GM23248 (cell line): Measurements from ENCODE around the gene MPV17L2. TPM values are rescaled to one million over a fixed set of nuclear protein-coding genes. Genes with fewer than 3 reads are reported as not detected.

ENCODE experiments used
- DNase-seq: peaks from one replicate; pipeline ENCODE4 v3.0.0-alpha.2; 2015
- H2AFZ ChIP-seq: fragments of 200-600 bp; sonication (generic); 2 replicates; pipeline ENCODE4 v1.6.1; 2016; ENCODE audit warnings: antibody characterized with exemption
- H3F3A ChIP-seq: fragments of 200-600 bp; sonication (generic); 2 replicates; pipeline ENCODE4 v1.6.1; 2016; ENCODE audit warnings: mild to moderate bottlenecking, antibody characterized with exemption, mixed run types; ENCODE audit not compliant: insufficient read depth
- H3K27ac ChIP-seq: fragments of 200-600 bp; sonication (generic); 2 replicates; pipeline ENCODE4 v1.5.1; 2016; ENCODE audit warnings: mild to moderate bottlenecking
- H3K27me3 ChIP-seq: fragments of 200-600 bp; sonication (generic); replicated peaks from 2 replicates; pipeline ENCODE4 v1.6.1; 2016; ENCODE audit warnings: mild to moderate bottlenecking; ENCODE audit not compliant: insufficient read depth
- H3K36me3 ChIP-seq: fragments of 200-600 bp; sonication (generic); 2 replicates; pipeline ENCODE4 v1.6.1; 2016; ENCODE audit warnings: low read depth, mild to moderate bottlenecking
- H3K4me1 ChIP-seq: fragments of 200-600 bp; sonication (generic); 2 replicates; pipeline ENCODE4 v1.6.1; 2016; ENCODE audit warnings: mild to moderate bottlenecking; ENCODE audit not compliant: insufficient read depth
- H3K4me2 ChIP-seq: fragments of 200-600 bp; sonication (generic); one replicate; pipeline ENCODE4 v1.6.1; 2016; ENCODE audit warnings: mild to moderate bottlenecking; ENCODE audit not compliant: unreplicated experiment
- H3K4me3 ChIP-seq: fragments of 200-600 bp; sonication (generic); 2 replicates; pipeline ENCODE4 v1.5.1; 2016; ENCODE audit warnings: mild to moderate bottlenecking
- H3K79me2 ChIP-seq: fragments of 200-600 bp; sonication (generic); 2 replicates; pipeline ENCODE4 v1.6.1; 2016; ENCODE audit warnings: mild to moderate bottlenecking; ENCODE audit not compliant: insufficient read depth
- H3K9ac ChIP-seq: fragments of 200-600 bp; sonication (generic); 2 replicates; pipeline ENCODE4 v1.6.1; 2016; ENCODE audit warnings: mild to moderate bottlenecking
- H3K9me2 ChIP-seq: fragments of 200-600 bp; sonication (generic); 2 replicates; pipeline ENCODE4 v1.6.1; 2016; ENCODE audit warnings: mixed run types, mild to moderate bottlenecking, moderate library complexity; ENCODE audit not compliant: insufficient read depth
- H3K9me3 ChIP-seq: fragments of 200-600 bp; sonication (generic); one replicate; pipeline ENCODE4 v1.6.1; 2017; ENCODE audit warnings: low read depth
- H4K20me1 ChIP-seq: fragments of 200-600 bp; sonication (generic); 2 replicates; pipeline ENCODE4 v1.6.0; 2016; ENCODE audit not compliant: insufficient read depth
- EZH2 ChIP-seq: fragments of 200-600 bp; sonication (generic); IDR thresholded peaks from 2 replicates; pipeline ENCODE4 v1.6.1; 2018; ENCODE audit warnings: antibody characterized with exemption, mild to moderate bottlenecking; ENCODE audit not compliant: insufficient read depth, poor library complexity, severe bottlenecking
- EZH2phosphoT487 ChIP-seq: fragments of 200-600 bp; sonication (generic); IDR thresholded peaks from 2 replicates; pipeline ENCODE4 v1.6.1; 2018; ENCODE audit warnings: antibody characterized with exemption, moderate library complexity, mild to moderate bottlenecking, low read depth; ENCODE audit not compliant: insufficient read depth
- WGBS, 2 experiments: methylation state at CpG; one replicate each; pipeline ENCODE4 v1.1.6; 2015 to 2017; ENCODE audit warnings: low lambda C conversion rate in 2 of 2, low coverage in 1 of 2; ENCODE audit errors: missing lambda C conversion rate in 2 of 2; 5-methylcytosine and 5-hydroxymethylcytosine counted together
- in situ Hi-C: fragments of 300-500 bp; cut with MboI; formaldehyde crosslinking; loops from 2 replicates; pipeline ENCODE4 v1.15.0; 2020
- polyA plus RNA-seq: library from polyadenylated mRNA; unstranded; fragments of >200 nt; fragmentation: Nextera tagmentation; extraction: Ambion mirVana; gene quantifications from 2 replicates; pipeline ENCODE4 v1.2.1, GENCODE V29; 2016
- total RNA-seq: library from RNA; depleted of rRNA; stranded (reverse); fragments of >200 nt; shearing (Covaris generic); gene quantifications from 2 replicates; pipeline ENCODE4 v1.2.3, GENCODE V29; 2014

MPV17L2 gene
- total and polyA plus RNA-seq, 2 experiments from 2014 or later, result 21.0 to 43.2 TPM

- H3K4me2 ChIP-seq, result peak overlapping the region; percentile 78
- WGBS, 2 experiments, result 0 to 1% methylated on average over 22 of the region's 22 CpGs
- peaks cover 24% of the 10 kb centered on the region for H3K79me2 ChIP-seq
- H2AFZ ChIP-seq, result peak overlapping the region; percentile 79
- no peak for TF ChIP-seq EZH2phosphoT487
- no peak for TF ChIP-seq EZH2
- DNase-seq, result peak; percentile 96
- H3K9me2 ChIP-seq, result no peaks in the 10 kb centered on the region
- in situ Hi-C loops, result no loop called here
- H4K20me1 ChIP-seq, result no peaks in the 10 kb centered on the region
- no peaks in the 10 kb centered on the region for H3K36me3 ChIP-seq
- H3K4me3 ChIP-seq, result peak overlapping the region; percentile 84
- H3K9ac ChIP-seq, result peak overlapping the region; percentile 87
- H3K9me3 ChIP-seq, result no peaks in the 10 kb centered on the region
- peak overlapping the region; percentile 82 for H3K27ac ChIP-seq
- peaks cover 10% of the 10 kb centered on the region for H3K4me1 ChIP-seq
- no peaks in the 10 kb centered on the region for H3K27me3 ChIP-seq
- peaks cover 14% of the 10 kb centered on the region for H3F3A ChIP-seq
Observed at GRCh38 chr19:18152442-18152816, 40.6 kb upstream of the MPV17L2 start.

- Histone ChIP-seq H4K20me1 (no peaks in the 10 kb centered on the region), H3K9ac (peak within 1 kb of the TSS; percentile 87), H3K9me2 (no peaks in the 10 kb centered on the region), H2AFZ (peak within 1 kb of the TSS; percentile 79), H3K9me3 (no peaks in the 10 kb centered on the region), H3K36me3 (no peaks in the 10 kb centered on the region), H3K79me2 (peaks cover 24% of the 10 kb centered on the region), H3F3A (peaks cover 14% of the 10 kb centered on the region), H3K4me1 (peaks cover 10% of the 10 kb centered on the region), H3K4me3 (peak within 1 kb of the TSS; percentile 84), H3K27ac (peak within 1 kb of the TSS; percentile 82), H3K4me2 (peak within 1 kb of the TSS; percentile 92), H3K27me3 (no peaks in the 10 kb centered on the region)
- in situ Hi-C loops, result no loop called here
- no peak for TF ChIP-seq EZH2phosphoT487
- no peak for TF ChIP-seq EZH2
- WGBS, 2 experiments, result 0 to 1% methylated on average over 63 to 85 of the region's 86 CpGs
- DNase-seq, result peak; percentile 99
Observed at GRCh38 chr19:18152817-18153555, 40.0 kb upstream of the MPV17L2 start, which contains the start of gene PIK3R2. TSS of gene PIK3R2 (plus strand) at chr19:18153163. CDS start at chr19:18155880, 2,717 bp downstream.

DNA sequence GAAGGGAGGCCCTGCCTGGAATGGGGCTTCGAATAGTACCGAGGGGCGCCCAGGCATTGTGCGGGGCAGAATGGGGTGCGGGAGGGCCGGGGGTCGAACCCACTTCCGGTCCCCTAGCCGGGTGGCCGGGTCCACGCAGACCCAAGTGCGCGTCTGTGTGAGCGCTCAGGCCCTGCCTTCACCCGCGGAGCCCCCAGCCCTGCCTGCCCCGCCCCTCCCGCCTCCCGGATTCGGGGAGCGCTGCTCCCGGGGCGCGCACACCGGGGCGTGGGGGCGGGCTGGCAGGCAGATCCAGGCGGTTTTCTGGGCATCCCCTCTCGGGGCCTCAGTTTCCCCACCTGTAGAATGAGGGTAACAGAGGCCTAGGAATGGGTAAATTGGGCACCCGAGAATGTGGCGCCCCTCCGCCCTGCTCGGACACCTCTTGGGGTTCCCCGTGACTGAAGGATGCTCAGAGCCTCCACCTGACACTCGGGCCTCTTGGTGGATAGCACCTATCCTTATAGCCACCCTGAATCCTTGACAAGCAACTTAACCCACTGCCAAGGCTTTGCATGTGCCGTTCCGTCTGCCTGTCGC is 39.4 kb upstream of the MPV17L2 start:
- Histone ChIP-seq H3K27me3 (no peaks in the 10 kb centered on the region), H3K36me3 (no peaks in the 10 kb centered on the region), H4K20me1 (no peaks in the 10 kb centered on the region), H3K4me3 (peak overlapping the region; percentile 84), H3K79me2 (peaks cover 24% of the 10 kb centered on the region), H3K9ac (peak overlapping the region; percentile 87), H3K9me2 (no peaks in the 10 kb centered on the region), H3K27ac (peak overlapping the region; percentile 82), H2AFZ (peak overlapping the region; percentile 76), H3F3A (peaks cover 14% of the 10 kb centered on the region), H3K9me3 (no peaks in the 10 kb centered on the region), H3K4me2 (peak overlapping the region; percentile 92), H3K4me1 (peaks cover 10% of the 10 kb centered on the region)
- TF ChIP-seq EZH2, result no peak
- no peak for TF ChIP-seq EZH2phosphoT487
- WGBS, 2 experiments, result 0 to 1% methylated on average over 18 to 29 of the region's 38 CpGs
- in situ Hi-C loops, result no loop called here
- peak; percentile 51 for DNase-seq

DNA sequence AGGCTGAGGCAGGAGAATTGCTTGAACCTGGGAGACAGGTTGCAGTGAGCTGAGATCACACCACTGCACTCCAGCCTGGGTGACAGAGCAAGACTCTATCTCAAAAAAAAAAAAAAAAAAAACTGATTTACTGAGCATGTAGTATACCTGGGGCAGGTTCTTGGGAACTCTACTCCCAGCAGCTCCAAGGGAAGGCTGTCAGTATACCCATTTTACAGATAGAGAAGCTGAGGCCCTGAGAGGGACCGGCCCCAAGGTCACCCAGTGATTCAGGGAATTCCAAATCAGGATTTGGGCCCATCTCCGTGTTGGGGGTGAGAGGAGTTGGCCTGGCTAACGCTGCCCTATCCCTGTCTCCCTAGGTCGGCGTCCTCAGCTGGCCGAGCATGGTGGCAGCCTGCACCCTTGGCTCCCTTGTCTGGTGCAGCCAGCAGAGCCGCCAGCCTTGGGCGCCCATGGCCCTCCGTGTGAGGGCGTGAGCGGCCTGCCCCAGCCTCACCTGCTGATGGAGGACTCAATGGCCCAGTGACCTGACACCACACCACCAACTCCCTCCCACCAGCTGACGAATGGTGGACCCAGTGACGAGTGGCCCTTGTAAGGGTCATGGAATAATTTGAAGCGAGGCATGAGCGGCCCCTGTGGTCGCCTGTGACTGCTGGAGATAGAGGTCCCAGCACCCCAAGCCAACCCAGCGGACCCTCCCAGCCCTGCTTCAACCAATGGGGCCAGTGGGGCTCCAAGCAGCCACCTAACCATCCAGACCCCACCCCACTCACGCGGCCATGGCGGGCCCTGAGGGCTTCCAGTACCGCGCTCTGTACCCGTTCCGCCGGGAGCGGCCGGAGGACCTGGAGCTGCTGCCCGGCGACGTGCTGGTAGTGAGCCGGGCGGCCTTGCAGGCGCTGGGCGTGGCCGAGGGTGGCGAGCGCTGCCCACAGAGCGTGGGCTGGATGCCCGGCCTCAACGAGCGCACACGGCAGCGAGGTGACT is 37.6 kb upstream of the MPV17L2 start:
- Histone ChIP-seq H3K4me3 (no peak overlapping the region), H3K9me3 (no peaks in the 10 kb centered on the region), H3K9ac (no peak overlapping the region), H3K9me2 (no peaks in the 10 kb centered on the region), H3F3A (peaks cover 14% of the 10 kb centered on the region), H3K36me3 (no peaks in the 10 kb centered on the region), H4K20me1 (no peaks in the 10 kb centered on the region), H3K27ac (no peak overlapping the region), H2AFZ (no peak overlapping the region), H3K4me2 (no peak overlapping the region), H3K27me3 (no peaks in the 10 kb centered on the region), H3K4me1 (peaks cover 10% of the 10 kb centered on the region), H3K79me2 (peaks cover 24% of the 10 kb centered on the region)
- WGBS, 2 experiments, result 96 to 97% methylated on average over 21 to 37 of the region's 43 CpGs
- TF ChIP-seq EZH2phosphoT487, result no peak
- TF ChIP-seq EZH2, result no peak
- no peak for DNase-seq
- in situ Hi-C loops, result no loop called here
